Activated T-cell treated with anti-CD3 and anti-CD28 coated beads, Interleukin-2, amount 50 U/mL, for 24 hours (primary cell): ENCODE measurements around the gene COX4I2.
"Not testable (repeated sequence)": the region's sequence is repeated elsewhere in the genome, so short reads cannot be mapped to it uniquely, and the experiment has no call there.

Source experiments
- DNase-seq: peaks from one replicate; pipeline ENCODE4 v3.0.0-alpha.2; 2020
- H3K27ac Mint-ChIP-seq: 2 replicates; pipeline ENCODE4 v1.8.0; 2020; ENCODE audit warnings: mild to moderate bottlenecking, mixed read lengths
- H3K27me3 Mint-ChIP-seq: 2 replicates; pipeline ENCODE4 v1.8.0; 2020; ENCODE audit warnings: mixed read lengths
- H3K36me3 Mint-ChIP-seq: 2 replicates; pipeline ENCODE4 v1.8.0; 2020; ENCODE audit warnings: low read depth, mixed read lengths
- H3K4me1 Mint-ChIP-seq: 2 replicates; pipeline ENCODE4 v1.8.0; 2020; ENCODE audit warnings: low read depth, mixed read lengths
- H3K4me3 Mint-ChIP-seq: 2 replicates; pipeline ENCODE4 v1.8.0; 2020; ENCODE audit warnings: mild to moderate bottlenecking, moderate library complexity, mixed read lengths
- H3K9me3 Mint-ChIP-seq: 2 replicates; pipeline ENCODE4 v1.8.0; 2020; ENCODE audit warnings: mixed read lengths

The COX4I2 gene

GRCh38 chr20:31661625-31662371 is 24.1 kb downstream of the COX4I2 start:
- H3K27ac Mint-ChIP-seq: peak overlapping the region; percentile 91
- peak; percentile 87 for DNase-seq
- peaks cover 58% of the 10 kb centered on the region for H3K36me3 Mint-ChIP-seq
- no peaks in the 10 kb centered on the region for H3K27me3 Mint-ChIP-seq
- no peaks in the 10 kb centered on the region for H3K9me3 Mint-ChIP-seq
- H3K4me1 Mint-ChIP-seq: peaks cover 56% of the 10 kb centered on the region
- H3K4me3 Mint-ChIP-seq: peak overlapping the region; percentile 58

- DNase-seq: no peak
- H3K36me3 Mint-ChIP-seq: peaks cover 64% of the 10 kb centered on the region
- no peaks in the 10 kb centered on the region for H3K9me3 Mint-ChIP-seq
- H3K27ac Mint-ChIP-seq: peak overlapping the region; percentile 90
- no peaks in the 10 kb centered on the region for H3K27me3 Mint-ChIP-seq
- H3K4me3 Mint-ChIP-seq: peak overlapping the region; percentile 58
- peaks cover 59% of the 10 kb centered on the region for H3K4me1 Mint-ChIP-seq
These were observed 24.7 kb downstream of the COX4I2 start for GRCh38 chr20:31662372-31662854.

GRCh38 chr20:31663524-31663837 is 25.8 kb downstream of the COX4I2 start:
- Mint-ChIP-seq H3K4me3 (no peak overlapping the region), H3K27ac (peak overlapping the region; percentile 88), H3K4me1 (peaks cover 67% of the 10 kb centered on the region), H3K36me3 (peaks cover 74% of the 10 kb centered on the region), H3K9me3 (no peaks in the 10 kb centered on the region), H3K27me3 (no peaks in the 10 kb centered on the region)
- DNase-seq: no peak

- Mint-ChIP-seq H3K27ac (peak overlapping the region; percentile 88), H3K4me1 (peaks cover 72% of the 10 kb centered on the region), H3K9me3 (no peaks in the 10 kb centered on the region), H3K36me3 (peaks cover 79% of the 10 kb centered on the region), H3K4me3 (no peak overlapping the region), H3K27me3 (no peaks in the 10 kb centered on the region)
- no peak for DNase-seq
These were observed 26.4 kb downstream of the COX4I2 start for GRCh38 chr20:31663838-31664695.

- no peaks in the 10 kb centered on the region for H3K27me3 Mint-ChIP-seq
- H3K4me3 Mint-ChIP-seq: no peak overlapping the region
- H3K4me1 Mint-ChIP-seq: peaks cover 78% of the 10 kb centered on the region
- peaks cover 86% of the 10 kb centered on the region for H3K36me3 Mint-ChIP-seq
- DNase-seq: no peak
- peak overlapping the region; percentile 88 for H3K27ac Mint-ChIP-seq
- H3K9me3 Mint-ChIP-seq: no peaks in the 10 kb centered on the region
These were observed 27.1 kb downstream of the COX4I2 start for GRCh38 chr20:31664696-31665354.

- Mint-ChIP-seq H3K4me1 (peaks cover 81% of the 10 kb centered on the region), H3K4me3 (no peak overlapping the region), H3K27ac (peak overlapping the region; percentile 88), H3K9me3 (no peaks in the 10 kb centered on the region), H3K36me3 (peaks cover 91% of the 10 kb centered on the region), H3K27me3 (no peaks in the 10 kb centered on the region)
- no peak for DNase-seq
These were observed 28.0 kb downstream of the COX4I2 start for GRCh38 chr20:31665753-31666152.

GRCh38 chr20:31666258-31667042 is 28.7 kb downstream of the COX4I2 start:
- H3K4me1 Mint-ChIP-seq: peaks cover 82% of the 10 kb centered on the region
- H3K27me3 Mint-ChIP-seq: no peaks in the 10 kb centered on the region
- H3K4me3 Mint-ChIP-seq: no peak overlapping the region
- H3K36me3 Mint-ChIP-seq: peaks cover 94% of the 10 kb centered on the region
- no peak for DNase-seq
- H3K9me3 Mint-ChIP-seq: no peaks in the 10 kb centered on the region
- H3K27ac Mint-ChIP-seq: peak overlapping the region; percentile 88

GRCh38 chr20:31667315-31668285 is 29.9 kb downstream of the COX4I2 start:
- Mint-ChIP-seq H3K4me1 (peaks cover 79% of the 10 kb centered on the region), H3K9me3 (no peaks in the 10 kb centered on the region), H3K27me3 (no peaks in the 10 kb centered on the region), H3K36me3 (peaks cover 93% of the 10 kb centered on the region), H3K27ac (peak overlapping the region; percentile 88), H3K4me3 (no peak overlapping the region)
- DNase-seq: no peak

- peaks cover 78% of the 10 kb centered on the region for H3K4me1 Mint-ChIP-seq
- not testable (repeated sequence) for H3K9me3 Mint-ChIP-seq, H3K4me3 Mint-ChIP-seq, DNase-seq, H3K27me3 Mint-ChIP-seq
- H3K36me3 Mint-ChIP-seq: peaks cover 95% of the 10 kb centered on the region
- H3K27ac Mint-ChIP-seq: peak overlapping the region; percentile 88
These were observed 31.2 kb downstream of the COX4I2 start for GRCh38 chr20:31668944-31669343.

- Mint-ChIP-seq H3K27ac (peak overlapping the region; percentile 88), H3K36me3 (peaks cover 95% of the 10 kb centered on the region), H3K4me1 (peaks cover 79% of the 10 kb centered on the region), H3K4me3 (no peak overlapping the region), H3K27me3 (no peaks in the 10 kb centered on the region), H3K9me3 (no peaks in the 10 kb centered on the region)
- DNase-seq: no peak
These were observed 32.2 kb downstream of the COX4I2 start for GRCh38 chr20:31669876-31670275.

GRCh38 chr20:31670371-31671228 is 32.9 kb downstream of the COX4I2 start:
- peaks cover 80% of the 10 kb centered on the region for H3K4me1 Mint-ChIP-seq
- no peak for DNase-seq
- H3K4me3 Mint-ChIP-seq: no peak overlapping the region
- H3K27ac Mint-ChIP-seq: peak overlapping the region; percentile 88
- no peaks in the 10 kb centered on the region for H3K9me3 Mint-ChIP-seq
- no peaks in the 10 kb centered on the region for H3K27me3 Mint-ChIP-seq
- H3K36me3 Mint-ChIP-seq: peaks cover 95% of the 10 kb centered on the region

GRCh38 chr20:31671324-31671723 is 33.6 kb downstream of the COX4I2 start:
- H3K36me3 Mint-ChIP-seq: peaks cover 95% of the 10 kb centered on the region
- DNase-seq: no peak
- H3K27me3 Mint-ChIP-seq: no peaks in the 10 kb centered on the region
- peaks cover 80% of the 10 kb centered on the region for H3K4me1 Mint-ChIP-seq
- peak overlapping the region; percentile 88 for H3K27ac Mint-ChIP-seq
- no peak overlapping the region for H3K4me3 Mint-ChIP-seq
- H3K9me3 Mint-ChIP-seq: no peaks in the 10 kb centered on the region
